AG09319 (cell line): ENCODE data around the gene LAMA2.

ENCODE experiments used
- DNase-seq: peaks from one replicate; pipeline ENCODE4 v3.0.0-alpha.2; 2010; ENCODE audit warnings: low read depth; ENCODE audit errors: extremely low read depth
- TF ChIP-seq, protein P1 (sequence below): IDR thresholded peaks from 2 replicates; pipeline ENCODE4 v1.5.1; 2011; ENCODE audit warnings: low read depth, mild to moderate bottlenecking, inconsistent platforms, low read length, moderate library complexity

The LAMA2 gene

DNA sequence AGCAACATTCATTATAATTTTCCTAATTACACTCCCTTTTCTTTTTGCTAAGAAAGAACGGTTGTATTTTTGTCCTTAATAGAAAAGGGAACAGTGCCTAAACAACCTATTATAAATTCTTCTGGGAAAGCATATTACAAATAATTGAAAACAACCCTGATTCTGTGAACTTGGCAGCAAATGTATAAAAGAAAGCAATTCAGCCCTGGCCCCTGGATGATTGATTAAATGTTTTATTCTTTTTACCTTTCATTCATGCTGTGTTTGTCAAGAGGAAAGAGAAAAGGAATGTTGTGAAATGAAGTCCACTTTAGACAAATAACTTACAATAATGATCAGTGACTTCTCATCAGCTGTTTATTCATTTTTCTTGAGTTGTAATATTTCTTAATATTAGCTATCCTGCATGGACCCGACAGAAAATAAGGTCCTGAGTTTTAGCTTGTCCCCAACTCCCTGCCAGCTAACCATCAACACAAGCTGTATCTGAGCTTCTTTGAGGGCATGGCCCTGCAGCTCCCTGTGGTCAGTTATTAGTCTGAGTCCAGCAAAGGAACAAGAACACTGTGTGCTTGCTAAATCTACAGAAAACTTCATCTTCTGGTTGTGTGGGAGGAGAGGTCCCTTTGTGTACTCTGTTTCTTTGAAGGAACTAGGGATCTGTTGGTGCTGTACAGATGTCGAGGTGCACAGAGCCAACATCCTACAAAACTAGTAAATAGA is 248.2 kb downstream of the LAMA2 start:
- TF ChIP-seq, protein P1, sequence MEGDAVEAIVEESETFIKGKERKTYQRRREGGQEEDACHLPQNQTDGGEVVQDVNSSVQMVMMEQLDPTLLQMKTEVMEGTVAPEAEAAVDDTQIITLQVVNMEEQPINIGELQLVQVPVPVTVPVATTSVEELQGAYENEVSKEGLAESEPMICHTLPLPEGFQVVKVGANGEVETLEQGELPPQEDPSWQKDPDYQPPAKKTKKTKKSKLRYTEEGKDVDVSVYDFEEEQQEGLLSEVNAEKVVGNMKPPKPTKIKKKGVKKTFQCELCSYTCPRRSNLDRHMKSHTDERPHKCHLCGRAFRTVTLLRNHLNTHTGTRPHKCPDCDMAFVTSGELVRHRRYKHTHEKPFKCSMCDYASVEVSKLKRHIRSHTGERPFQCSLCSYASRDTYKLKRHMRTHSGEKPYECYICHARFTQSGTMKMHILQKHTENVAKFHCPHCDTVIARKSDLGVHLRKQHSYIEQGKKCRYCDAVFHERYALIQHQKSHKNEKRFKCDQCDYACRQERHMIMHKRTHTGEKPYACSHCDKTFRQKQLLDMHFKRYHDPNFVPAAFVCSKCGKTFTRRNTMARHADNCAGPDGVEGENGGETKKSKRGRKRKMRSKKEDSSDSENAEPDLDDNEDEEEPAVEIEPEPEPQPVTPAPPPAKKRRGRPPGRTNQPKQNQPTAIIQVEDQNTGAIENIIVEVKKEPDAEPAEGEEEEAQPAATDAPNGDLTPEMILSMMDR = no peak

DNA sequence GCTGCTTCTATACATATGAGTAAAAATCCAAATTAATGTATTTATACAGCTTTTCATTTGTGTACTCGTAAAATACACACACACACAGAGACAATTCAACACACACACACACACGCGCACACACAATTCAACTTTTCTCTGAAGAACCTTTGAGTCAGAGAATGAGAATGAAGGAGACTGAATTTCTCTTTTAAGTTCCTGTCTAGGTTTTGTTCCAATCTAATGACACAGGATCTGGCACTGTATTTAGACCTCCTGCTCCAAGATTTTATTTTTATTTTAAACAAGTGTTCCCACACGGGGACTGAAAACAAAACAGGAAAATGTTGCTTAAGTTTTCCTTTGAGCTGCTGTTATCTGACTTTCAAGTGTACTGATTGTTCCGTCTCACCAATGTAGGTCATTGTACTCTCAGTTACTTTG is 250.8 kb downstream of the LAMA2 start:
- no peak for DNase-seq
- TF ChIP-seq, protein P1 = no peak

More for the DNA sequence above, 248.2 kb downstream of the LAMA2 start:
- DNase-seq = no peak

DNA sequence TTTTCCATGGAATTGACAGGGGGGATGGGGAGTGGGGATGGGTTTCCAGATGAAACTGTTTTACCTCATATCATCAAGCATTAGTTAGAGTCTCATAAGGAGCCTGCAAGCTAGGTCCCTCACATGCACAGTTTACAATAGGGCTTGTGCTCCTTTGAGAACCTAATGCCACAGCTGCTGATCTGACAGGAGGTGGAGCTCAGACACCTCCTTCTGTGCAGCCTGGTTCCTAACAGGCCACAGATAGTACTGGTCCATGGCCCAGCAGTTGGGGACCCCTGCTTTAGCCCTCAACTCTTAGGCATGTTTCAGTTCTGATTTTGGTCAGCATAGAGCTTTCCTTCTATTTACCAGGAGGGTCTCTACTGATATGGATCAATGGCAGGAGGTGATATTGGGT is 251.6 kb downstream of the LAMA2 start:
- TF ChIP-seq, protein P1 = no peak
- no peak for DNase-seq

DNA sequence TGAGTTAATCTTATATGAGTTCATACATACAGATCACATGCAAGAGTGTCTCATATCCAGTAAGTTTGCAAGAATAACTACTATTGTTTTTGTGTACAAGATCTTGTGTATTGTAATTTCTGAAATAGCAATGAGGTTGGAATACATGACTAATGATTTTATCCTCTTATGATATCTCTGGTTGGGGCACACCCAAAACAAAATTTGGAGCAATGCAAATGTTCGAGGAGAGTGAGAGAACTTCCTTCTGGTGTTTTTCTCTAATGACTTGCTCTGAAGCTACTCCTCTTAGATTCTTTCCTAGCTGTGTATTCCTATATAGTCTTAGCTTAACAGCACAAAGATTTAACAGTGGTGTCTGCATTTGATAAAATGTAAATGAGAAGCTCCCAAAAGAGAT is 252.5 kb downstream of the LAMA2 start:
- no peak for DNase-seq
- TF ChIP-seq, protein P1 = no peak

DNA sequence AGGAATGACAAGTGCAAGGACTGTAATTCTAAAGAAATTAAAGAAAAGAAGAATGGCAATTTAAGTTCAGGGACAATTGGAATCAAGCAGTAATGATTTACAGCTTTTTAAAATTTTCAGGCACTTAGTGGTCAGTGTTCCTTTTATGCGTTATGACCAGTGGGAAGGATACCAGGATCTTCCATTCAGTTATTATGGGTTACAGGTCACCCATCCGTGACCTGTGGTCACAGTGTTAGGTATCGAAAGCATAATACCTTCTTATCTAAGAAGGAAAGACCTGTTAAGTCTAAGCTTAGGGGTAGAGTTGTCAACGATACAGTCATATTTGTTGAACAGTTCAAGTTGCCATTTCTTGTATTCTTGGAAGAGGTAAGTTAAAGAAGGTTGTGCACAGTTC is 253.8 kb downstream of the LAMA2 start:
- TF ChIP-seq, protein P1 = no peak
- no peak for DNase-seq

DNA sequence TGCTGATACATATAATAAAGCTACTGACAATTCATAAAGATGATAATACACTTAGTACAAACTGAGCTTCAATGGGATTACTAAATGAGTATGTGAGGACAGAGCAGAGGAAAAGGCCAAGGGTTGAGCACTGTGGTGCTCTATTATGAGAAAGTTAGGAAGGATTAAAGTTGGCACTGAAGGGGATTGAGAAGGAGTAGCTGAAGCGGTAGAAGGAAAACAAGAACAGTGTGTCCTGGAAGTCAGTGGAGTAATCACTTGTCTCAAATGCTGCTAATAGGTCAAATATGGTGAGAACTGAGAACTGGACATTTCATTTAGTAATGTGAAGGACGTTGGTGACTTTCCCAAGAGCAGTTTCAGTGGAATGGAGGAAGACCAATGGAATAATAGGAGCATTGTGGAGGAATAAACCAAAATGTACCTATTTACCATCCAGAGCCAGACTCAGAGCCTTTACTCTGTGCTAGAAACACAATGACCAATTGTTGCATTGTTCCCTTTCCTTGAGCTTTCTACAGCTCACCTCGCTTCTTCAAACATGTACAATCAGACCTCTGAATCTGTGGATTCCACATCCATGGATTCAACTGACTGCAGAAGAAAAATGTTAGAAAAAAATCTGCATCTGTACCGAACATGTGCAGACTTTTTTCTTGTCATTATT is 255.9 kb downstream of the LAMA2 start:
- no peak for DNase-seq

DNA sequence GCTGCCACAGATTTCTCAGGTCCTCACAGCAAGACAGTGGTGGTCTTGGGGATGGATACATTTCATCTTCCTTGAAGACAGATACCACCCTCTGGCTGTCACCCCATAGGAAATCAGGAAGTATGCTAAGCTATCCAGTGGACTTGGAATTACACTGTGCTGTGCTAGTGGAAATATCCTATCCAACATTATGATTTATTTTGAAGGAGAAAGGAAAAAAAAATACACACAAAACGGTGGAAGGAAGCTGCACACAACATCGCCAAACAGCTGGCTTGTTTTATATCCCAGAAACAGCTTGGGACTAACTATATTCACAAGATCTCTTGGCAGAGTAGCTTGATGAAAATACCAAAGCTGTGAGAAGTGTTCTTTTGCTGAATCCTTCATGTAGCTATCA is 257.6 kb downstream of the LAMA2 start:
- DNase-seq = no peak
- TF ChIP-seq, protein P1 = no peak

More for the DNA sequence above, 255.9 kb downstream of the LAMA2 start:
- TF ChIP-seq, protein P1 = no peak
